HL-60 (cell line): ENCODE measurements around the gene TBX2.

ENCODE experiments used
- GABPA ChIP-seq: IDR thresholded peaks from 2 replicates; pipeline ENCODE4 v1.6.1; 2012; ENCODE audit warnings: low read depth
- POLR2AphosphoS5 ChIP-seq: IDR thresholded peaks from 2 replicates; pipeline ENCODE4 v1.6.1; 2012; ENCODE audit warnings: low read depth
- SPI1 ChIP-seq: IDR thresholded peaks from 2 replicates; pipeline ENCODE4 v1.6.1; 2012; ENCODE audit warnings: low read depth, mild to moderate bottlenecking, borderline replicate concordance
- TF ChIP-seq, protein P1 (sequence below): IDR thresholded peaks from one replicate; pipeline ENCODE4 v1.5.1; 2011; ENCODE audit warnings: low read length, control low read depth, inconsistent platforms; ENCODE audit not compliant: insufficient read depth
- TF ChIP-seq, protein P2 (sequence below): IDR thresholded peaks from 2 replicates; pipeline ENCODE4 v1.6.1; 2012; ENCODE audit warnings: low read depth; ENCODE audit not compliant: insufficient replicate concordance

DNA sequence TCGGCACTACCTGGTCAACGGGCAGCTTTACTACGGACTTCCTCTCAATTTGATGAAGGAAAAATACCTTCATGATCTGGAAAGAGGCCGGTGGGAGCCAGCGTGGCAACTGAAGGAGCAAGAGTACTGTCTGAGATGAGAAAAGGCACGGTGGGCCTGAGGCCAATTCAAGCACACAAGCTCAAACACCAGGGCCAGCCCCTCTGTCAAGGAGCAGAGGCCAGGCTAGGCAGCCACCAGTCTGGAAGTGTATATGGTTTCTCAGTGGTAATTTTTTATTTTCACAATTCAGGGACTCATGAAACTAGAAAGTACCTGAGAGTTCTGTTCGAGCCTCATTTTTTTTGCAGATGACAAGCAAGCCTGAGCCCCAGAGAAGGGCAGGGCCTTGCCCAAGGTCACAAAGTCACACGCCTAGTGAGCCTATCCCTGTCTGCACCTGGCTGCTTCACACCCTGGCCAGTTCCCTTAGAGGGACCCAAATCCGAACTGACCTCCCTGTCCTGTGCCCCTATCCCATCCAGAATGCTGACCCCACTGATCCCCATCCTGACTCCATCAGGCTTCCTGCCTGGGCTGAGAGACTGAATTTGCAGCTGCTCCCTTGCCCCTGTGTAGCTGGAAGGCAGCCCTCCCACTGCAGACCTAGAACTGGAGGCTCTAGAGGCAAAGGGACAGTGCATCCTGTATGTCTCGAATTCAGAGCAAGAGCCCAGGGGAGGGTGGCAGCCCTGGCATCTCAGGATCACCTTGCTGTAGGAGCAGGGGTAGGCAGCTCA is 4.8 kb upstream of the TBX2 start:
- TF ChIP-seq, protein P1, sequence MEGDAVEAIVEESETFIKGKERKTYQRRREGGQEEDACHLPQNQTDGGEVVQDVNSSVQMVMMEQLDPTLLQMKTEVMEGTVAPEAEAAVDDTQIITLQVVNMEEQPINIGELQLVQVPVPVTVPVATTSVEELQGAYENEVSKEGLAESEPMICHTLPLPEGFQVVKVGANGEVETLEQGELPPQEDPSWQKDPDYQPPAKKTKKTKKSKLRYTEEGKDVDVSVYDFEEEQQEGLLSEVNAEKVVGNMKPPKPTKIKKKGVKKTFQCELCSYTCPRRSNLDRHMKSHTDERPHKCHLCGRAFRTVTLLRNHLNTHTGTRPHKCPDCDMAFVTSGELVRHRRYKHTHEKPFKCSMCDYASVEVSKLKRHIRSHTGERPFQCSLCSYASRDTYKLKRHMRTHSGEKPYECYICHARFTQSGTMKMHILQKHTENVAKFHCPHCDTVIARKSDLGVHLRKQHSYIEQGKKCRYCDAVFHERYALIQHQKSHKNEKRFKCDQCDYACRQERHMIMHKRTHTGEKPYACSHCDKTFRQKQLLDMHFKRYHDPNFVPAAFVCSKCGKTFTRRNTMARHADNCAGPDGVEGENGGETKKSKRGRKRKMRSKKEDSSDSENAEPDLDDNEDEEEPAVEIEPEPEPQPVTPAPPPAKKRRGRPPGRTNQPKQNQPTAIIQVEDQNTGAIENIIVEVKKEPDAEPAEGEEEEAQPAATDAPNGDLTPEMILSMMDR, result no peak
- TF ChIP-seq GABPA (no peak), POLR2AphosphoS5 (no peak), SPI1 (no peak)
- TF ChIP-seq, protein P2, sequence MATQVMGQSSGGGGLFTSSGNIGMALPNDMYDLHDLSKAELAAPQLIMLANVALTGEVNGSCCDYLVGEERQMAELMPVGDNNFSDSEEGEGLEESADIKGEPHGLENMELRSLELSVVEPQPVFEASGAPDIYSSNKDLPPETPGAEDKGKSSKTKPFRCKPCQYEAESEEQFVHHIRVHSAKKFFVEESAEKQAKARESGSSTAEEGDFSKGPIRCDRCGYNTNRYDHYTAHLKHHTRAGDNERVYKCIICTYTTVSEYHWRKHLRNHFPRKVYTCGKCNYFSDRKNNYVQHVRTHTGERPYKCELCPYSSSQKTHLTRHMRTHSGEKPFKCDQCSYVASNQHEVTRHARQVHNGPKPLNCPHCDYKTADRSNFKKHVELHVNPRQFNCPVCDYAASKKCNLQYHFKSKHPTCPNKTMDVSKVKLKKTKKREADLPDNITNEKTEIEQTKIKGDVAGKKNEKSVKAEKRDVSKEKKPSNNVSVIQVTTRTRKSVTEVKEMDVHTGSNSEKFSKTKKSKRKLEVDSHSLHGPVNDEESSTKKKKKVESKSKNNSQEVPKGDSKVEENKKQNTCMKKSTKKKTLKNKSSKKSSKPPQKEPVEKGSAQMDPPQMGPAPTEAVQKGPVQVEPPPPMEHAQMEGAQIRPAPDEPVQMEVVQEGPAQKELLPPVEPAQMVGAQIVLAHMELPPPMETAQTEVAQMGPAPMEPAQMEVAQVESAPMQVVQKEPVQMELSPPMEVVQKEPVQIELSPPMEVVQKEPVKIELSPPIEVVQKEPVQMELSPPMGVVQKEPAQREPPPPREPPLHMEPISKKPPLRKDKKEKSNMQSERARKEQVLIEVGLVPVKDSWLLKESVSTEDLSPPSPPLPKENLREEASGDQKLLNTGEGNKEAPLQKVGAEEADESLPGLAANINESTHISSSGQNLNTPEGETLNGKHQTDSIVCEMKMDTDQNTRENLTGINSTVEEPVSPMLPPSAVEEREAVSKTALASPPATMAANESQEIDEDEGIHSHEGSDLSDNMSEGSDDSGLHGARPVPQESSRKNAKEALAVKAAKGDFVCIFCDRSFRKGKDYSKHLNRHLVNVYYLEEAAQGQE, result no peak
